Adipocyte (in vitro differentiated cells): ENCODE results near the gene PPARD.
"Not testable (repeated sequence)": the region's sequence is repeated elsewhere in the genome, so short reads cannot be mapped to it uniquely, and the experiment has no call there.

Source experiments
- DNase-seq: peaks from one replicate; pipeline ENCODE4 v3.0.0-alpha.2; 2015; ENCODE audit warnings: low read depth
- H3K27me3 ChIP-seq: replicated peaks from 2 replicates; pipeline ENCODE4 v1.7.0; 2013; ENCODE audit warnings: mild to moderate bottlenecking, low read length, moderate library complexity; ENCODE audit not compliant: control insufficient read depth, insufficient read depth
- H3K36me3 ChIP-seq: 2 replicates; pipeline ENCODE4 v1.7.0; 2013; ENCODE audit warnings: low read length, mild to moderate bottlenecking, moderate library complexity; ENCODE audit not compliant: control insufficient read depth, insufficient read depth, severe bottlenecking
- H3K4me1 ChIP-seq: 2 replicates; pipeline ENCODE4 v1.7.0; 2013; ENCODE audit warnings: mild to moderate bottlenecking, low read length, moderate library complexity; ENCODE audit not compliant: control insufficient read depth, insufficient read depth
- H3K4me3 ChIP-seq: 2 replicates; pipeline ENCODE4 v1.7.0; 2013; ENCODE audit warnings: mild to moderate bottlenecking, low read length, moderate library complexity
- H3K9ac ChIP-seq: 2 replicates; pipeline ENCODE4 v1.7.0; 2013; ENCODE audit warnings: mild to moderate bottlenecking, low read length, moderate library complexity
- H3K9me3 ChIP-seq: 2 replicates; pipeline ENCODE4 v1.7.0; 2013; ENCODE audit warnings: mild to moderate bottlenecking, low read length, moderate library complexity; ENCODE audit not compliant: control insufficient read depth

PPARD gene

DNA sequence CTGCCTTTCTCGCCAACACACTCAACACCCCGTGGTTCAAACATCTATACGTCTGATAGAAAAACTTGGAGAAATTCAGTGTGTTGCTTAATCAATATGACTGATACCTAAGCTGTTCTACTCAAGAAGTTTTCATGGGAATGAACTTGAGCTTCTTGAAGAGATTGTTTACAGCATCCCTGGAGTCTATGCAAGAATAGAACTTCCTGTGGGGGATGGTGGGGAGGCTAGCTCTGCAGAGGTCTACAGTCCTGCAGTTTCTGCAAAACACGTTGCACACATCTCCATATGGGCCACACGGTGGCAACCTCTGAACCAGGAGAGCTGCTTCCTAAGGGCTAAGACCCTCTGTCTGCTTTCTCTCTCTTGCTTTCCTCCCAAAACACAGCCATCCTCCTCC, 77.1 kb downstream of the PPARD start:
- DNase-seq, result peak; percentile 38
- H3K9ac ChIP-seq, result no peak overlapping the region
- H3K36me3 ChIP-seq, result peaks cover 30% of the 10 kb centered on the region
- no peak overlapping the region for H3K4me3 ChIP-seq
- H3K9me3 ChIP-seq, result no peaks in the 10 kb centered on the region
- H3K27me3 ChIP-seq, result no peaks in the 10 kb centered on the region
- H3K4me1 ChIP-seq, result peaks cover 15% of the 10 kb centered on the region

- no peak for DNase-seq
- Histone ChIP-seq H3K4me3 (no peak overlapping the region), H3K27me3 (no peaks in the 10 kb centered on the region), H3K36me3 (peaks cover 34% of the 10 kb centered on the region), H3K9ac (no peak overlapping the region), H3K9me3 (no peaks in the 10 kb centered on the region), H3K4me1 (peaks cover 11% of the 10 kb centered on the region)
These were observed 77.6 kb downstream of the PPARD start for GRCh38 chr6:35419961-35420360.

DNA sequence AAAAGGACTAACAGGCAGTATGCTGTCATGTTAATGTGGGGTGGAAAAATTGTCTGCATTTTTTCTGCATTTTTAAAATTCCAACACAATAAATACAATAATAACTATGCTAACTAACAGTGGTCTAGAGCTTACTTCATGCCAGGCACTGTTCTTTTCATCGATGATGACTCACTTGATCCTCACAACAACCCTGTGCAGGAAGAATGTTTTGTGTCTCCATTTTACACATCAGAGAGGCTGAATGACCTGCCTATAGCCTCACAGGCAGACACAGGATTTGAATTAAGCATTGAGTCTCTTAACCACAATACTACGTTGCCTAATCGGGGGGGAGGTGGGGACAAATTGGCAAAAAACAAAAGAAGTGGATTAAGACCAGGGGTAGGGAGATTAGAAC, 82.9 kb downstream of the PPARD start:
- Histone ChIP-seq H3K27me3 (no peaks in the 10 kb centered on the region), H3K4me1 (peaks cover 10% of the 10 kb centered on the region), H3K9me3 (peaks cover 16% of the 10 kb centered on the region), H3K9ac (peak overlapping the region; percentile 31), H3K36me3 (peaks cover 37% of the 10 kb centered on the region), H3K4me3 (no peak overlapping the region)
- peak; percentile 83 for DNase-seq

GRCh38 chr6:35426074-35426473, 83.7 kb downstream of the PPARD start:
- Histone ChIP-seq H3K36me3 (peaks cover 37% of the 10 kb centered on the region), H3K9me3 (peaks cover 16% of the 10 kb centered on the region), H3K9ac (no peak overlapping the region), H3K4me3 (no peak overlapping the region), H3K4me1 (peaks cover 10% of the 10 kb centered on the region), H3K27me3 (no peaks in the 10 kb centered on the region)
- DNase-seq, result no peak

DNA sequence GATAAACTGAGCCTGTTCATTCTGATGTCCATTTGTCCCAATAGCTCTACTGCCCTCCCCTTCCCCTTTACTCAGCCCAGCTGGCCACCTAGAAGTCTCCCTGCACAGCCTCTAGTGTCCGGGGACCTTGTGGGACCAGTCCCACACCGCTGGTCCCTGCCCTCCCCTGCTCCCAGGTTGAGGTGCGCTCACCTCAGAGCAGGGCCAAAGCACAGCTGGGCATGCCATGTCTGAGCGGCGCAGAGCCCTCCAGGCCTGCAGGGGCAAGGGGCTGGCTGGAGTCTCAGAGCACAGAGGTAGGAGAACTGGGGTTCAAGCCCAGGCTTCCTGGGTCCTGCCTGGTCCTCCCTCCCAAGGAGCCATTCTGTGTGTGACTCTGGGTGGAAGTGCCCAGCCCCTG, 85.1 kb downstream of the PPARD start:
- no peak overlapping the region for H3K4me3 ChIP-seq

DNA sequence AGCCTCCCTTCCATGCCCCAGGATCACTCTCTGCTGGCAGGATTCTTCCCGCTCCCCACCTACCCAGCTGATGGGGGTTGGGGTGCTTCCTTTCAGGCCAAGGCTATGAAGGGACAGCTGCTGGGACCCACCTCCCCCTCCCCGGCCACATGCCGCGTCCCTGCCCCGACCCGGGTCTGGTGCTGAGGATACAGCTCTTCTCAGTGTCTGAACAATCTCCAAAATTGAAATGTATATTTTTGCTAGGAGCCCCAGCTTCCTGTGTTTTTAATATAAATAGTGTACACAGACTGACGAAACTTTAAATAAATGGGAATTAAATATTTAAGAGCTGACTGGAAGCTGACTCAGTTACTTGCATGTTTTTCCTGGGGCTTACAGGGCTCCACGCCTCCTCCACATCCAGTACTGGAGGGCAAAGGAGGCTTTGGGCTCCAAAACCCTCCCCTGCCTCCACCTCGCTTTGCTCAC, 85.5 kb downstream of the PPARD start:
- Histone ChIP-seq H3K4me3 (no peak overlapping the region), H3K36me3 (peaks cover 26% of the 10 kb centered on the region), H3K9ac (no peak overlapping the region), H3K9me3 (peaks cover 16% of the 10 kb centered on the region), H3K27me3 (no peaks in the 10 kb centered on the region), H3K4me1 (peaks cover 14% of the 10 kb centered on the region)
- peak; percentile 71 for DNase-seq

More for the DNA sequence above, 85.1 kb downstream of the PPARD start:
- no peak overlapping the region for H3K9ac ChIP-seq
- DNase-seq, result no peak
- H3K27me3 ChIP-seq, result no peaks in the 10 kb centered on the region
- H3K9me3 ChIP-seq, result peaks cover 16% of the 10 kb centered on the region
- peaks cover 29% of the 10 kb centered on the region for H3K36me3 ChIP-seq
- H3K4me1 ChIP-seq, result peaks cover 14% of the 10 kb centered on the region

DNA sequence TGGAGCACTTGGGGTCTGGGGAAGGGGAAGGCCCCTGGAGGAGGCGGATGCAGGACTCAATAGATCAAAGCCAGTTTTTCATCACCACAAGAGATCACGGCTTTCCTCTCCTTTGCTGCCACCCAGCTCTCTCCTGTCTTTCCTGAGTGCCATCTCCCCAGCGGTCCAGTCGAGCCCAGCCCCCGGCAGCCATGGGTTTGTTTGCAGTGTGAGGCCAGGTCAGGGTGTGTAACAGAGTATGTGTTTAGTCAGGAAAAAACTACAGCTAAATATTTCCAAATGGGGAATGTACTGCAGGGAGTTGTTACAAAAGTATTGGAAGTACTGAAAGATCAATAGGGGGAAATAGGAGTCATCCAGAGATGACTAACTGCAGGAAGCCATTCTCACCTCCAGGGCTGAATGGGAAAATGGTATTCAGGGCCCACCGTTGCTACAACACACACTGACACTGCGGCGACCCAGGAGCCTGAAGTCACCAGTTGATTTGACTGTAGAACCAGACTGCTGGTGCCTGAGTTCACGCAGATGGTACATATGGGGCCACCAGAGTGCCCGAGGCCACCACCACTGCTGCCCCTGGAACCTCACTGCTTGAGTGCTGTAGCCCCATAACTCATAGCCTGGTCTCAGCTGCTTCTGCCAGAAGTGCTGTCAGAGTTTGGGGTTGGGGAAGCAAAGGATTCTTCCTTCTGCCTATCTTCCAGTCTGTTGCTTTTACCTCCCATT, 86.2 kb downstream of the PPARD start:
- Histone ChIP-seq H3K4me1 (peaks cover 14% of the 10 kb centered on the region), H3K36me3 (peaks cover 25% of the 10 kb centered on the region), H3K9me3 (peaks cover 16% of the 10 kb centered on the region), H3K27me3 (no peaks in the 10 kb centered on the region), H3K9ac (no peak overlapping the region), H3K4me3 (no peak overlapping the region)
- DNase-seq, result peak; percentile 21

- no peak overlapping the region for H3K9ac ChIP-seq
- peaks cover 16% of the 10 kb centered on the region for H3K36me3 ChIP-seq
- no peak overlapping the region for H3K4me3 ChIP-seq
- peaks cover 14% of the 10 kb centered on the region for H3K4me1 ChIP-seq
- peaks cover 16% of the 10 kb centered on the region for H3K9me3 ChIP-seq
- DNase-seq, result no peak
- no peaks in the 10 kb centered on the region for H3K27me3 ChIP-seq
These were observed 87.1 kb downstream of the PPARD start for GRCh38 chr6:35429463-35429862.

DNA sequence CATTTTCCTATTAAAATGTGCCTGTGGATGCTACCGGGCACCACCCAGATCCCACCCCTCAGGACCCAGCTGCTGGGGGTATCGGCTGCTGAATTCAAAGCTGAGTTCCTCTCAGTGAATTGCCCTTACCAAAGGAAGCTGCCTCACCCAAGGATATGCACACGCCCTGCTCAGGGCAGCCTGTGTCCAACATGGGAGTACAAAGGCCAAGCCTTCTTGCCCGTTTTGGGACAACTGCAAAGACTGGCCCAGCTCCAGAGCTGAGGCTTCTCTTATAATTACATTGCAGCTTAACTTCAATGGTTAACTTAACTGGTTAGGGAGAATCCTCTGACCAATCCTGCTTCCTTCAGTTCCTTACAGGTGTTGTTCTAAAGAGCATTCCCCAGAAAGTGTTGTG, 89.9 kb downstream of the PPARD start:
- Histone ChIP-seq H3K36me3 (no peaks in the 10 kb centered on the region), H3K4me1 (peaks cover 13% of the 10 kb centered on the region), H3K4me3 (no peak overlapping the region), H3K9ac (no peak overlapping the region), H3K9me3 (peaks cover 16% of the 10 kb centered on the region), H3K27me3 (no peaks in the 10 kb centered on the region)
- DNase-seq, result no peak

DNA sequence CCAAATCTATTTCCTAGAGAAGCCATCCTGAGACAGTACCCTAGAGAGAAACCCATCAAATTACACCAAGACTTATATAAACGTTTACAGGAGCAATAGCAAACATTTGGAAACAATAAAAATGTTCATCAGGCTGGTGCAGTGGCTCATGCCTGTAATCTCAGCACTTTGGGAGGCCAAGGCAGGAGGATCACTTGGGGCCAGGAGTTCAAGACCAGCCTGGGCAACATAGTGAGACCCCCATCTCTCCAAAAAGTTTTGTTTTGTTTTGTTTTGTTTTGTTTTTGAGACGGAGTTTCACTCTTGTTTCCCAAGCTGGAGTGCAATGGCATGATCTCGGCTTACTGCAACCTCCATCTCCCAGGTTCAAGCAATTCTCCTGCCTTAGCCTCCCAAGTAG, 90.3 kb downstream of the PPARD start:
- Histone ChIP-seq H3K4me1 (peaks cover 13% of the 10 kb centered on the region), H3K9me3 (peaks cover 16% of the 10 kb centered on the region)
- not testable (repeated sequence) for H3K9ac ChIP-seq, H3K4me3 ChIP-seq, DNase-seq, H3K36me3 ChIP-seq, H3K27me3 ChIP-seq

DNA sequence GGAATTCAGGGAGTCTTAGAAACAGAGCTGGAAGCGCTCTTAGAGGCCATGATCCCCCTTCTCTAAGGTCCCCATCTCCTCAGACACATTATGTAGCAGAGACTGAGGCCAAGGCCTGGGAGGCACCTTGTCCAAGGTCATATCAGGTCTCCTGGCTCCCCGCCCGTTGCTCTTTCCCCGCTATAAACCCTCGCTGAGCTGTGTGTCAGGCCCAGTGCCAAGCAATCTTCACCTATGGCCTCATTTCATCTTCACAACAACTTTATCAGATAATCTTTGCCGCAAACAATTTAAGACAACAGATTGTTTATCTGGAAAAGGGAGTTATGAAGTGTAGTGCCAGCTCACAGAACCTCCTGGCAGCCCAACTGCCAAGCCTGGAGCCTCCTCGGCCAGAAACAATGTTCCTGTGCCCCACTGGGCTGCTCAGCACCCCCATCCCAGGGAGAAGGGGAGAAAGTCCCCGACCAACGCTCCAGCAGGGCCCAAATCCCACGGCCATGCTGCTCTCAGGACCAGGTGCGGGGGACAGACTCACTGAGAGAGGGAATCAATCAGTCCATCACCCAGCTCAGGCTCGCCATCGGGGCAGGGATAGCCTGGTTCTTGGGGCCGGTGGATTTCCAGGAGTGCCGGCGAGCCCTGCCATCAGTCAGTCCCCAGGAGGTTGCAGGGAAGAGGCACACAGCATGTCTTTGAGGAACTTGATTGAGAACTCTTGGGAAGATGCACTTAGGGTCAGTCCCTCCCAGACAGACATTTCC, 92.9 kb downstream of the PPARD start:
- peaks cover 13% of the 10 kb centered on the region for H3K4me1 ChIP-seq
- H3K9me3 ChIP-seq, result no peaks in the 10 kb centered on the region
- no peaks in the 10 kb centered on the region for H3K36me3 ChIP-seq
- no peaks in the 10 kb centered on the region for H3K27me3 ChIP-seq
- H3K4me3 ChIP-seq, result no peak overlapping the region
- no peak for DNase-seq
- no peak overlapping the region for H3K9ac ChIP-seq
